Testis (tissue), 3 donors: ENCODE data around the gene MAN2B1. TPM values are rescaled to one million over a fixed set of nuclear protein-coding genes. Genes with fewer than 3 reads are reported as not detected.

Experiments used
- DNase-seq: peaks from one replicate; pipeline ENCODE4 v3.0.0-alpha.2; 2019
- H3K27ac ChIP-seq, 2 donors: fragments of 200-600 bp; sonication (generic); one replicate each; pipeline ENCODE4 v1.5.1; 2019
- H3K27me3 ChIP-seq: fragments of 200-600 bp; sonication (generic); one replicate; pipeline ENCODE4 v1.5.1; 2019
- H3K36me3 ChIP-seq: fragments of 200-600 bp; sonication (generic); one replicate; pipeline ENCODE4 v1.5.1; 2017; ENCODE audit warnings: low read depth; ENCODE audit errors: missing control alignments
- H3K4me1 ChIP-seq: fragments of 200-600 bp; sonication (generic); one replicate; pipeline ENCODE4 v1.5.1; 2019
- H3K4me3 ChIP-seq, 2 donors: fragments of 200-600 bp; sonication (generic); one replicate each; pipeline ENCODE4 v1.5.1; 2017 to 2019
- H3K9me3 ChIP-seq: fragments of 200-600 bp; sonication (generic); one replicate; pipeline ENCODE4 v1.5.1; 2017
- CTCF ChIP-seq, 3 experiments: fragments of 450-650 bp in 2 of 3; fragments of 200-600 bp in 1 of 3; sonication (generic) in 1 of 3; IDR thresholded peaks; one replicate each; pipeline ENCODE4 v1.5.1; 2016 to 2019; ENCODE audit warnings: antibody characterized with exemption in 3 of 3, mild to moderate bottlenecking in 2 of 3, moderate library complexity in 1 of 3
- POLR2A ChIP-seq: fragments of 450-650 bp; IDR thresholded peaks from one replicate; pipeline ENCODE4 v1.6.1; 2017; ENCODE audit warnings: antibody characterized with exemption, mild to moderate bottlenecking, moderate library complexity
- WGBS, 2 donors: methylation state at CpG; one replicate each; pipeline ENCODE4 v1.1.5; 2018; 5-methylcytosine and 5-hydroxymethylcytosine counted together
- intact Hi-C: fragments of 100-400 bp; cut with DNase I; formaldehyde crosslinking; loops from one replicate; pipeline ENCODE4 v1.15.1; 2023; ENCODE audit warnings: low total_unique reads
- polyA plus RNA-seq: library from polyadenylated mRNA; stranded (reverse); fragments of 350-450 nt; fragmentation: Illumina TruSeq; extraction: RNeasy Lipid Tissue Mini Kit (QIAGEN cat#74804); gene quantifications from one replicate; pipeline ENCODE4 v1.2.3, GENCODE V29; 2014; ENCODE audit warnings: low read depth, low replicate concordance; ENCODE audit not compliant: insufficient read depth
- total RNA-seq, 2 donors: library from RNA; depleted of rRNA; stranded (reverse); fragments of >200 nt; gene quantifications; one replicate each; pipeline ENCODE4 v1.2.3, GENCODE V29; 2016

The MAN2B1 gene
- total and polyA plus RNA-seq, 3 donors from 2014 or later = 29.7 to 45.7 (median 30.6) TPM

GRCh38 chr19:12641456-12641855 lies 25.1 kb downstream of the MAN2B1 start:
- H3K9me3 ChIP-seq = no peaks in the 10 kb centered on the region
- no peaks in the 10 kb centered on the region for H3K27me3 ChIP-seq
- no peak overlapping the region for H3K4me3 ChIP-seq
- peaks cover 5% of the 10 kb centered on the region for H3K4me1 ChIP-seq
- H3K27ac ChIP-seq = no peak overlapping the region
- no peaks in the 10 kb centered on the region for H3K36me3 ChIP-seq
- WGBS, 2 donors = 34 to 61% methylated on average over 7 to 13 of the region's 13 CpGs
- no peak for DNase-seq
- intact Hi-C loops = no loop called here
- TF ChIP-seq CTCF (IDR thresholded peaks at IDR 0.05) (no peak), POLR2A (no peak)

- Histone ChIP-seq H3K4me3 (no peak overlapping the region), H3K27ac (no peak overlapping the region), H3K4me1 (peaks cover 5% of the 10 kb centered on the region), H3K36me3 (no peaks in the 10 kb centered on the region), H3K9me3 (no peaks in the 10 kb centered on the region), H3K27me3 (no peaks in the 10 kb centered on the region)
- peak; percentile 79 for DNase-seq
- TF ChIP-seq POLR2A (no peak), CTCF (IDR thresholded peaks at IDR 0.05) (peak in 2 of 3 experiments; percentile 59 to 64)
- intact Hi-C loops = no loop called here
- WGBS, 2 donors = 9 to 28% methylated on average over 15 to 38 of the region's 39 CpGs
Observed at GRCh38 chr19:12639901-12640613, 26.5 kb downstream of the MAN2B1 start.

- H3K27ac ChIP-seq = no peak overlapping the region
- no peaks in the 10 kb centered on the region for H3K27me3 ChIP-seq
- 64 to 70% methylated on average over 22 of the region's 22 CpGs for WGBS, 2 donors
- no peak for DNase-seq
- H3K36me3 ChIP-seq = no peaks in the 10 kb centered on the region
- intact Hi-C loops = no loop called here
- H3K4me1 ChIP-seq = peaks cover 5% of the 10 kb centered on the region
- H3K4me3 ChIP-seq = peak overlapping the region in 1 of 2 donors; percentile 13
- TF ChIP-seq POLR2A = no peak
- TF ChIP-seq CTCF (IDR thresholded peaks at IDR 0.05) = no peak
- no peaks in the 10 kb centered on the region for H3K9me3 ChIP-seq
Observed at GRCh38 chr19:12638611-12639182, 27.8 kb downstream of the MAN2B1 start.

DNA sequence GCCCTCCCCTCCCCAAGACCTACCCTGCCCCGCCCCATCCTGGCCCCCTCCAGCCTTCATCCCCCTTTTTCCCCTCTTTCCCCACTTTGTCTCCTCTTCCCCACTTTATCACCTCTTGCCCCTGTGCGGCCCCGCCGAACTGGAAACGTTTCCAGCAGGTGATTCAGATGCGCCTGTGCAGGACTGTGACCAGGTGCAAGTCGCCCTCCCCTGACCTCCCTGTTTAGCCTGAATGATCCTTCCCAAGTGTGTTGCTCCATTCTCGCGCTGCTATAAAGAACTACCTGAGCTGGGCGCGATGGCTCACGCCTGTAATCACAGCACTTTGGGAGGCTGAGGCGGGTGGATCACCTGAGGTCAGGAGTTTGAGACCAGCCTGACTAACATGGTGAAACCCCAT lies 29.9 kb downstream of the MAN2B1 start:
- no peak overlapping the region for H3K27ac ChIP-seq
- no peaks in the 10 kb centered on the region for H3K27me3 ChIP-seq
- DNase-seq = no peak
- no peaks in the 10 kb centered on the region for H3K9me3 ChIP-seq
- 57 to 68% methylated on average over 13 of the region's 13 CpGs for WGBS, 2 donors
- H3K4me1 ChIP-seq = peaks cover 5% of the 10 kb centered on the region
- no peaks in the 10 kb centered on the region for H3K36me3 ChIP-seq
- no peak for TF ChIP-seq CTCF (IDR thresholded peaks at IDR 0.05)
- intact Hi-C loops = no loop called here
- H3K4me3 ChIP-seq = no peak overlapping the region

GRCh38 chr19:12629215-12629614 lies 37.3 kb downstream of the MAN2B1 start:
- Histone ChIP-seq H3K4me3 (no peak overlapping the region), H3K36me3 (no peaks in the 10 kb centered on the region), H3K4me1 (no peaks in the 10 kb centered on the region), H3K27me3 (no peaks in the 10 kb centered on the region), H3K27ac (no peak overlapping the region), H3K9me3 (no peaks in the 10 kb centered on the region)
- DNase-seq = no peak
- no peak for TF ChIP-seq POLR2A
- intact Hi-C loops = no loop called here
- 97% methylated on average over 7 of the region's 7 CpGs for WGBS, 2 donors
